Caki2 (cell line): ENCODE data around the gene NBPF4. TPM values are rescaled to one million over a fixed set of nuclear protein-coding genes. Genes with fewer than 3 reads are reported as not detected.
"Not testable (repeated sequence)": the region's sequence is repeated elsewhere in the genome, so short reads cannot be mapped to it uniquely, and the experiment has no call there.

ENCODE experiments used
- DNase-seq: peaks from one replicate; pipeline ENCODE4 v3.0.0-alpha.2; 2015; ENCODE audit warnings: low read depth
- in situ Hi-C: cut with HindIII; loops from 2 replicates; pipeline ENCODE4 v1.10.0; 2016; ENCODE audit warnings: low sequenced_read_pairs, low pct_unique_long_range_greater_than_20kb, mixed read lengths
- total RNA-seq: library from RNA; depleted of rRNA; stranded (reverse); fragments of >200 nt; shearing (Covaris generic); gene quantifications from 2 replicates; pipeline ENCODE4 v1.2.3, GENCODE V29; 2014; ENCODE audit warnings: low replicate concordance; rRNA removed

NBPF4 gene
- not detected in 2 replicates for total RNA-seq

- in situ Hi-C loops, DNase-seq: not testable (repeated sequence)
Observed at GRCh38 chr1:108243976-108244375, at the start of gene NBPF4. Gene NBPF4 (minus strand): TSS chr1:108244076. CDS start chr1:108243761, 315 bp downstream.

DNA sequence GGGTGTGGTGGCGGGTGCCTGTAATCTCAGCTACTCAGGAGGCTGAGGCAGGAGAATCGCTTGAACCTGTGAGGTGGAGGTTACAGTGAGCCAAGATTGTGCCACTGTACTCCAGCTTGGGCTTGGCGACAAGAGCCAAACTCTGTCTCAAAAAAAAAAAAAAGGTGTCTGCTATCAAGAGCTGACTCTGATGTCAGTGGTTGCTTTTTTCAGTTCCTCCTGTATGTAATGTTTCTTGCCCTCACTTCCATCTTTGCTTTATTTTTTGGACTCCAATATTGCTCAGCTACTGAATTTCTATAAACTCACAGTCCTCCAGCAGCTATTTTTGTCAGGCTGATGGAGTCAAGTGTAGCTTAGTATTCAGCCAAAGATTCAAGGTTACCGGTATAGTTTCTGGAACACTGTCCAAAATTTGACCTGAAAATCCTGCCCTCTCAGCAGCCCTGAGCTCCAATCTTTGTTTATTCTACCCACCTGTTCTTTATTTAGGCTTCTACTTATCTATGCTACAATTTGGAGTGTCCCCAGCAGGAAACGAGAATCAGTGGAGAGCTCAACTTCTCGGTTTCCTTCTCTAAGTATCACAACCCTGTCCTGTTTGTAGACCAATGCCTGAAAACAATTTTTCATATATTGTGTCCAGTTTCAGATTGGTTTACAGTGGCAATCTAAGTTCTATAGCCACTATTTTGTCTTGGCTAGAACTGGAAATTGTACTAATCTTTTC lies 38.8 kb upstream of the NBPF4 start:
- in situ Hi-C loops, DNase-seq: not testable (repeated sequence)

DNA sequence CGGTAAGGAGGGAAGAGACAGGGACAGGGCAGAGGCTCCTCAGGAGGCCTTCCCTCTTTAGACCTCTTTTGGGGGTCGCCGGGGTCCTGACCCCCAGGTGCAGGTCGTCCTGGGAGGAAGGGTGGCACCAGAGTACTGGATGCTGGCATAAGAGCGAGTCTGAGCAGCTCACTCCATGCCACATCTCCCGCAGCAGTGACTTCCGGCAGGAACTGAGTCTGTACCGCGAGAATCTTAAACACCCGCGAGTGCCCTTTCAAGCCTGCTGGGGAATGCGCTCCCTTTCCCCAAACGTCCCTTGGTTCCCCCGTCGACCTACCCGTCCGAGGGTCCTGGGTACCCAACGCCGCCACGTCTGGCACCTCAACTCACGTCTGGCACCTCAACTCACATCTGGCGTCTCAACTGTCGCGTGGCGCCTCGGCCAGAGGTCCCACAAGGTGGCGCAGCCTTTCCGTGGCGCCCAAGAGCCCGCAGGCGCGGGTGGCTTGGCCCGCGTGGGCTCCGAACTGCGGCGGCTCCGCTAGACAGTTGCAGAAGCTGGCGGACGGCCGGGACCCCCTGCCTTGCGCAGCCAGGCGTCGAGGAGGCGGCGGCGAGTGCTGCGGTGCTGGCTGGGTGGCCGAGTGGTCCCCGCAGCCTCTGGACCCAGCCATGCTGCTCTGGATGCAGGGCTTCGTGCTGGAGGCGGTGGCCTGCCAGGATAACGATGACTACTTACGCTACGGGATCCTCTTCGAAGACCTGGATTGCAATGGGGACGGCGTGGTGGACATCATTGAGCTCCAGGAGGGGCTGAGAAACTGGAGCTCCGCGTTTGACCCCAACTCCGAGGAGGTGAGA lies 28.8 kb upstream of the NBPF4 start:
- in situ Hi-C loops, DNase-seq: not testable (repeated sequence)

DNA sequence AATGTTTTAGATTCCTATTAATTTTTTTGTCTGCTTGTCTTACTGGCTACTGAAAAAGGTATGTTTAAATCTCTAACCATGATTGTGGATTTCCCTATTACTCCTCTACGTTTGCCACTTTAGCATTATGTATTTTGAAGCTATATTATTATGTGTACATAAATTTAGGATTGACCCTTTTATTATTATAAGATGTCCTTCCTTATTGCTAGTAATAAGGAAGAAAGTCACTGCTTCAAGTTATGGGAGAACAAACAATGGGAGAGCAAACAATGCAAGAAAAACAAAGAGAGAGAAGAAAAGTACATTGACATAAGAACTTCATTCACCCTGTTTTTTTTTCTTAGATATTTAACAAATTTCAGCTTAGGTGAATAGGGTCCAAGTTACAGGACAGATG lies 23.2 kb upstream of the NBPF4 start:
- in situ Hi-C loops, DNase-seq: not testable (repeated sequence)

DNA sequence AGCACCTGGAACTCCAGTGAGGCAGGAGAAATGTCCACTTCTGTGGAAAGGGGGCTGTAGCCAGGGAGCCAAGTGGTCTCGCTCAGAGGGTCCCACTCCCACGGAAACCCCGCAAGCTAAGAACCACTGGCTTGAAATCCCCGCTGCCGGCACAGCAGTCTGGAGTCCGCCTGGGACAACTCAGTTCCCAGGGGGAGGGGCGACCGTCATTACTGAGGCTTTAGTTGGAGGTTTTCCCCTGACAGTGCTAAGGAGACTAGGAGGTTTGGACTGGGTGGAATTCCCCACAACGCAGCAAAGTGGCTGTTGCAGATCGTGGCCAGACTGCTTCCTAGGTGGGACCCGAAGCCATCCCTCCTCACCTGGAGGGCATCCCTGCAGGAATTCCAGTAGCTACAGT lies 18.1 kb upstream of the NBPF4 start:
- DNase-seq, in situ Hi-C loops: not testable (repeated sequence)

GRCh38 chr1:108261519-108261918 lies 17.6 kb upstream of the NBPF4 start:
- in situ Hi-C loops, DNase-seq: not testable (repeated sequence)

- DNase-seq, in situ Hi-C loops: not testable (repeated sequence)
Observed at GRCh38 chr1:108260578-108261259, 16.8 kb upstream of the NBPF4 start.

- in situ Hi-C loops, DNase-seq: not testable (repeated sequence)
Observed at GRCh38 chr1:108255426-108255825, 11.6 kb upstream of the NBPF4 start.

GRCh38 chr1:108239426-108239825 lies 4.5 kb downstream of the NBPF4 start:
- in situ Hi-C loops, DNase-seq: not testable (repeated sequence)

DNA sequence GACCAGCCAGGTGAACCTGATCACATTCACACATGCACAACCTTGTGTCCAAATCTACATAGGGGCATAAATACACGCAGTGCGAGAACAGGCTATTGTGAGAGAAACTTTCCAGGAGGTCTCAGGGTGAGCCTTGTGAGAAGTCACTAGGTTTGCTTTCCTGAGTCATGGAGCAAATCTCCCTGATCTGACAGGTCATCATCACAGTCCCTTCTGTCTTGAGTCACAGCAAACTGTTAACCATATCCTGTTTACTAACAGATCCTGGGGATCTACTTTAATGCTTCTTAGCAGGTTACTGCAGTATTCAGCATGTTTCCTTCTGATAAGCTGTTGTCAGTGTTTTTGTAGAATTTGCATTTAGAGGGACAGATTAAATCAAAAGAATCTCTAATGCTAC lies 8.6 kb downstream of the NBPF4 start:
- DNase-seq, in situ Hi-C loops: not testable (repeated sequence)

DNA sequence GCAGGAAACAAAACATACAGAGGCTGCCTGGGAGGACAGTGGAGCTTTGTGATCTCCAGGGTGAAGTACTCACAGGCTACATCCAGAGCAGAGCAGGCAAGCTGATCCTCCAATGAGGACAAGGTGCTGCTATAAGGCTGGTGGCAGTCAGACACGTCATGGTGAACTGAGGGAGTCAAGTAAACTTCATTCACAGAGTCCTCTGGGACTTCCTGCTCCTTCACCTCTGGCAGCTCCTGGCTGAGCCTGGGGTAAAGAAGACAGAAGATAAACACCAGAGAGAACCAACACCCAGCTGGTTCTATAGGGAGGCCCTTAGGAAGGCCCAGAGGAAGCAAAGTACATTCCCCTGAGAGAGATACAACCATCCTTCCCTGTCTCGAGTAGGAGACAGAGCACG lies 11.7 kb downstream of the NBPF4 start:
- DNase-seq, in situ Hi-C loops: not testable (repeated sequence)

DNA sequence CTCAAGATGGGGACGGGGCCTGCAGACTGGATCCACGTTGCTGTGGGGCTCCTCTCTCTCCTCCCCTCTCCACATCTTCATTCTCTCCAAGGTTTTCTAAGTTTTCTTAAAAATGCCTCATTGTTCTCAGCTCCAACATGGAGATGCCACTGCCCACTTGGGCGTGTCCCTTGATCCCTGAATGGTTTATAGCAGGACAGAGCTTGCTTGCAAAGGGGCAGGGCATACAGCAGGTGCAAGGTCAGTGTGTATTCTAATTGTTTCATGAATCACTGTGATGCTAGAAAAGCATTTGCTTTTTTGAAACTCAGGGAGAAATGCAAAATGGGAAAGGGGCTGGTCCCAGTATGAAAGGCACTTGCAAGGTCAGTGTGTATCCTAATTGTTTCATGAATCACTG lies 13.9 kb downstream of the NBPF4 start:
- DNase-seq, in situ Hi-C loops: not testable (repeated sequence)

DNA sequence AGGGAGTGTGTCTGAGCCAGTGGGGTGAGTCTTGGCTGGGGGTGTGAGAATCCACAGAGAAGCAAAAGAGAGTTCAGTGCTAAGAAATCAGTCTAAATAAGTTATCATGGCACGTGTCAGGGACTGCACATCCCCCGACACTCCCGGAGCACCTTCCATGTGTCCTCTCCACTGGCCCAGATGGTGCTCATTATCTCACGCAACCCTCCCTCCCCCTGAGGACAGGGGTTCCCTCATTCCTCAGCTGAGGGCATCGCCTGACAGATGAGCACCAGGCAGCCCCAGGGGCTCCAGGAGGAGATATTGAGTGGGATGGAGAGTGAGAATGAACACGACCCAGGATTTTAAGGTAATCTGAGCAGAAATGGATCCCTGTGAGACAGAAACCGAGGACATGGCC lies 16.1 kb downstream of the NBPF4 start:
- DNase-seq, in situ Hi-C loops: not testable (repeated sequence)

DNA sequence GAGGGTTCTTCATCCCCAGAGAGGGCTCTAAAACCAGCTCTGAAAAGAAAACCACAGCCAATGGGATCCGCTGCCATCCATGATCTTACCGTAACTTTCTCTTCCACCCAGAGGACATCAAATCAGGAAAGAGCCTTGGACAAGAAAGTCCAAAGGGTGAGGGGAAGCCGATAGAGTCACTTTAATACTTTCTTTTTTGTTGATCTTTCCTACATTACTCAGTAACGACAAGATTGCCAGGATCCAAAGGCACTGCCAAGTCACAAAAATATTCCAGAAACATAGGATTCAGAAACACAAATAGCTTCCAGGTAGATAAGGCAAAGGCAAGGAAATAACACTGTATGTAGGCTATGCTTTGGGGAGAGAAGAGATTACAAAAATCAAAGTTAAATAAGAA lies 17.0 kb downstream of the NBPF4 start:
- in situ Hi-C loops, result not testable (repeated sequence)

DNA sequence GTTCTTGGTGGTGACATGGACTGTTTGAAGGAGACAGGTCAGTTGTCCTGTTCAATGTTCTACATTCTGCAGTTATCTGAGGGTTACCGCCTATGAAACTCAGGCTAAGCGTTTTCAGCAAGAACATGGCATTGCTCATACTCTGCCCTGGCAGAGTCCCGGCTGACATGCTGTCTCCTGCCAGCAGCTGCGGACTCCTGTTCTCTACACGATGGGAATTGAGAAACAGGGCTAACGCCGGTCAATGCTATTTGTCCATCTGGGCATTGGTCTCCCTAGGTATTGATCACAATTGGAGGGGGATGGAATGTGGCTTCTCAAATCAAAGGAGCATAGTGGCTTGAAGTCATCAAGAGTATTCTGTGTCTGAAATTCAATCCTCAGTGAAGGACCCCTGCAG lies 20.6 kb downstream of the NBPF4 start:
- in situ Hi-C loops, DNase-seq: not testable (repeated sequence)

More for the DNA sequence above, 17.0 kb downstream of the NBPF4 start:
- not testable (repeated sequence) for DNase-seq

GRCh38 chr1:108217515-108218174 lies 26.2 kb downstream of the NBPF4 start:
- in situ Hi-C loops, DNase-seq: not testable (repeated sequence)

- DNase-seq, in situ Hi-C loops: not testable (repeated sequence)
Observed at GRCh38 chr1:108217007-108217406, 26.9 kb downstream of the NBPF4 start.
